GM23248 (cell line): ENCODE results near the gene ITIH5. TPM values are rescaled to one million over a fixed set of nuclear protein-coding genes. Genes with fewer than 3 reads are reported as not detected.
"Not testable (repeated sequence)": the region's sequence is repeated elsewhere in the genome, so short reads cannot be mapped to it uniquely, and the experiment has no call there.

Experiments
- DNase-seq: peaks from one replicate; pipeline ENCODE4 v3.0.0-alpha.2; 2015
- H2AFZ ChIP-seq: fragments of 200-600 bp; sonication (generic); 2 replicates; pipeline ENCODE4 v1.6.1; 2016; ENCODE audit warnings: antibody characterized with exemption
- H3F3A ChIP-seq: fragments of 200-600 bp; sonication (generic); 2 replicates; pipeline ENCODE4 v1.6.1; 2016; ENCODE audit warnings: mild to moderate bottlenecking, antibody characterized with exemption, mixed run types; ENCODE audit not compliant: insufficient read depth
- H3K27ac ChIP-seq: fragments of 200-600 bp; sonication (generic); 2 replicates; pipeline ENCODE4 v1.5.1; 2016; ENCODE audit warnings: mild to moderate bottlenecking
- H3K27me3 ChIP-seq: fragments of 200-600 bp; sonication (generic); replicated peaks from 2 replicates; pipeline ENCODE4 v1.6.1; 2016; ENCODE audit warnings: mild to moderate bottlenecking; ENCODE audit not compliant: insufficient read depth
- H3K36me3 ChIP-seq: fragments of 200-600 bp; sonication (generic); 2 replicates; pipeline ENCODE4 v1.6.1; 2016; ENCODE audit warnings: low read depth, mild to moderate bottlenecking
- H3K4me1 ChIP-seq: fragments of 200-600 bp; sonication (generic); 2 replicates; pipeline ENCODE4 v1.6.1; 2016; ENCODE audit warnings: mild to moderate bottlenecking; ENCODE audit not compliant: insufficient read depth
- H3K4me2 ChIP-seq: fragments of 200-600 bp; sonication (generic); one replicate; pipeline ENCODE4 v1.6.1; 2016; ENCODE audit warnings: mild to moderate bottlenecking; ENCODE audit not compliant: unreplicated experiment
- H3K4me3 ChIP-seq: fragments of 200-600 bp; sonication (generic); 2 replicates; pipeline ENCODE4 v1.5.1; 2016; ENCODE audit warnings: mild to moderate bottlenecking
- H3K79me2 ChIP-seq: fragments of 200-600 bp; sonication (generic); 2 replicates; pipeline ENCODE4 v1.6.1; 2016; ENCODE audit warnings: mild to moderate bottlenecking; ENCODE audit not compliant: insufficient read depth
- H3K9ac ChIP-seq: fragments of 200-600 bp; sonication (generic); 2 replicates; pipeline ENCODE4 v1.6.1; 2016; ENCODE audit warnings: mild to moderate bottlenecking
- H3K9me2 ChIP-seq: fragments of 200-600 bp; sonication (generic); 2 replicates; pipeline ENCODE4 v1.6.1; 2016; ENCODE audit warnings: mixed run types, mild to moderate bottlenecking, moderate library complexity; ENCODE audit not compliant: insufficient read depth
- H3K9me3 ChIP-seq: fragments of 200-600 bp; sonication (generic); one replicate; pipeline ENCODE4 v1.6.1; 2017; ENCODE audit warnings: low read depth
- H4K20me1 ChIP-seq: fragments of 200-600 bp; sonication (generic); 2 replicates; pipeline ENCODE4 v1.6.0; 2016; ENCODE audit not compliant: insufficient read depth
- EZH2 ChIP-seq: fragments of 200-600 bp; sonication (generic); IDR thresholded peaks from 2 replicates; pipeline ENCODE4 v1.6.1; 2018; ENCODE audit warnings: antibody characterized with exemption, mild to moderate bottlenecking; ENCODE audit not compliant: insufficient read depth, poor library complexity, severe bottlenecking
- EZH2phosphoT487 ChIP-seq: fragments of 200-600 bp; sonication (generic); IDR thresholded peaks from 2 replicates; pipeline ENCODE4 v1.6.1; 2018; ENCODE audit warnings: antibody characterized with exemption, moderate library complexity, mild to moderate bottlenecking, low read depth; ENCODE audit not compliant: insufficient read depth
- WGBS, 2 experiments: methylation state at CpG; one replicate each; pipeline ENCODE4 v1.1.6; 2015 to 2017; ENCODE audit warnings: low lambda C conversion rate in 2 of 2, low coverage in 1 of 2; ENCODE audit errors: missing lambda C conversion rate in 2 of 2; 5-methylcytosine and 5-hydroxymethylcytosine counted together
- in situ Hi-C: fragments of 300-500 bp; cut with MboI; formaldehyde crosslinking; loops from 2 replicates; pipeline ENCODE4 v1.15.0; 2020
- polyA plus RNA-seq: library from polyadenylated mRNA; unstranded; fragments of >200 nt; fragmentation: Nextera tagmentation; extraction: Ambion mirVana; gene quantifications from 2 replicates; pipeline ENCODE4 v1.2.1, GENCODE V29; 2016
- total RNA-seq: library from RNA; depleted of rRNA; stranded (reverse); fragments of >200 nt; shearing (Covaris generic); gene quantifications from 2 replicates; pipeline ENCODE4 v1.2.3, GENCODE V29; 2014

ITIH5 gene
- total and polyA plus RNA-seq, 2 experiments from 2014 or later = not detected

DNA sequence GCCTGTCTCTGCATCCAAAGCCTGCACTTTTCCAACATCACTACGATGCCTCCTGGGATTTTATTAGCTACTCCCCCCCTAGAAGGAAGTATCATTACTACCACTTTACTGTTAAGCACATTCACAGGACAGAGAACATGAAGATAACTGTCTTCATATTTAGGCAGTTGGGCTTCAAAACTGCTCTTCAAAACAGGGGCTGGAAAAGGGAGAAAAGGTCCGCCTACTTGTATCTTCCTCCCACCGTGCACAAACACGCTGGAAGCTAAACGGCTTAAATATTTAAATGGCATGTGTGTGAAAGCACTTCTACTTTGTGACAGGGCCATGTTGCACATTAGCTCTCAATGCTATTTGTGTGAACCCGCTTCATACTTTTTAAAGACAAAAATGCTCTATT is 999 bp downstream of the ITIH5 start:
- peaks cover 47% of the 10 kb centered on the region for H3K27me3 ChIP-seq
- no peaks in the 10 kb centered on the region for H3K9me2 ChIP-seq
- DNase-seq = peak; percentile 5
- H3K4me1 ChIP-seq = no peaks in the 10 kb centered on the region
- no peak overlapping the region for H3K9ac ChIP-seq
- no peaks in the 10 kb centered on the region for H3K9me3 ChIP-seq
- H3K4me3 ChIP-seq = no peak overlapping the region
- WGBS, 2 experiments = 3 to 8% methylated on average over 6 of the region's 6 CpGs
- H3K36me3 ChIP-seq = no peaks in the 10 kb centered on the region
- H3K4me2 ChIP-seq = no peak overlapping the region
- in situ Hi-C loops = no loop called here
- TF ChIP-seq EZH2phosphoT487 = no peak
- no peak for TF ChIP-seq EZH2
- H3K27ac ChIP-seq = no peak overlapping the region
- H4K20me1 ChIP-seq = no peaks in the 10 kb centered on the region
- H3K79me2 ChIP-seq = no peaks in the 10 kb centered on the region
- 0 out of 2 replicates have a peak overlapping the region, but pooled peaks have one; percentile 9 for H2AFZ ChIP-seq
- H3F3A ChIP-seq = no peaks in the 10 kb centered on the region

DNA sequence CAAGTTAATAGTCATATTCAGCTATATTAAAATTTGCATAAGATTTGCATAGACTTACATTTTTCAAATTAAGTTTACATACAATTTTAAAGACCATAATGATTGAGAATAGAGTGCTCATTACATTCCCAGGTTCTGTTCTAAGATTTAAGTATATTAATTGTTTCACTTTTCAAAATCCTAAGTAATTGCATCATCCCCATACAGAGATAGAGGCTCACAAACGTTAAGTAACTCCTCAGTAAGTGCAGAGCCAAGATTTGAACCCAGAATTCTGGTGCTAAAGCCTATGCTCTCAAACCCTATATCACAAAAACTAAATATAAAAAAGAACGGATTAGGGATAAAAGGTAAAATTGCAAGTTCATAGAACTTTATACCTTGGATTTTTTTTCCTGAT is 2.1 kb downstream of the ITIH5 start:
- no peaks in the 10 kb centered on the region for H3K9me3 ChIP-seq
- H4K20me1 ChIP-seq = no peaks in the 10 kb centered on the region
- H3K9me2 ChIP-seq = no peaks in the 10 kb centered on the region
- H3K36me3 ChIP-seq = no peaks in the 10 kb centered on the region
- no peaks in the 10 kb centered on the region for H3K4me1 ChIP-seq
- H3K4me3 ChIP-seq = no peak overlapping the region
- H3F3A ChIP-seq = no peaks in the 10 kb centered on the region
- no peak overlapping the region for H2AFZ ChIP-seq
- H3K27ac ChIP-seq = no peak overlapping the region
- no peak for DNase-seq
- peaks cover 39% of the 10 kb centered on the region for H3K27me3 ChIP-seq
- no peaks in the 10 kb centered on the region for H3K79me2 ChIP-seq
- TF ChIP-seq EZH2 = no peak
- no peak for TF ChIP-seq EZH2phosphoT487
- in situ Hi-C loops = no loop called here
- 49 to 50% methylated on average over 2 of the region's 2 CpGs for WGBS, 2 experiments
- no peak overlapping the region for H3K4me2 ChIP-seq
- no peak overlapping the region for H3K9ac ChIP-seq

DNA sequence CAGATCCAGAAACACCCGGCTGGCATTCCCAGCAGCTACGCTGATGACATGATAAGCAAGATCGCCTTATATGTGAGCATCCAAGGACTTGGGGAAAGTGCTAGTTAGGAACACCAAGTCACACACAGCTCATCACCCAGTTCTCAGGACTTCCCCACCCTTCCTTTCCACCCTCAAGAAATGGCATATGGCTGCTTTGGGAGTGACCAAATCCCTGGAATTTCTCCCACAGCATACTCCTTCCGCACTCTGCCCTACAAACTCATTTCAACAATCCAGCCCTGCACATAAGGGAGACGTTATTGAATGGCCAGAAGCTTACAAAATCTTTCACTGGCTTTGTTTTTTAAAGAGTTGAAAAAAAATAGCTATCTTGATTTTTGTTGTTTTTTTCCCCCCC is 4.2 kb downstream of the ITIH5 start:
- Histone ChIP-seq H3K4me1 (no peaks in the 10 kb centered on the region), H3K9me2 (no peaks in the 10 kb centered on the region), H3K9ac (no peak overlapping the region), H3K4me2 (no peak overlapping the region), H3K9me3 (no peaks in the 10 kb centered on the region), H4K20me1 (no peaks in the 10 kb centered on the region), H3K4me3 (no peak overlapping the region), H3K27me3 (peaks cover 35% of the 10 kb centered on the region), H3F3A (no peaks in the 10 kb centered on the region), H2AFZ (no peak overlapping the region), H3K36me3 (no peaks in the 10 kb centered on the region), H3K79me2 (no peaks in the 10 kb centered on the region), H3K27ac (no peak overlapping the region)
- TF ChIP-seq EZH2 = no peak
- no peak for TF ChIP-seq EZH2phosphoT487
- in situ Hi-C loops = no loop called here
- WGBS, 2 experiments = 14 to 20% methylated on average over 5 of the region's 5 CpGs
- DNase-seq = peak; percentile 8

DNA sequence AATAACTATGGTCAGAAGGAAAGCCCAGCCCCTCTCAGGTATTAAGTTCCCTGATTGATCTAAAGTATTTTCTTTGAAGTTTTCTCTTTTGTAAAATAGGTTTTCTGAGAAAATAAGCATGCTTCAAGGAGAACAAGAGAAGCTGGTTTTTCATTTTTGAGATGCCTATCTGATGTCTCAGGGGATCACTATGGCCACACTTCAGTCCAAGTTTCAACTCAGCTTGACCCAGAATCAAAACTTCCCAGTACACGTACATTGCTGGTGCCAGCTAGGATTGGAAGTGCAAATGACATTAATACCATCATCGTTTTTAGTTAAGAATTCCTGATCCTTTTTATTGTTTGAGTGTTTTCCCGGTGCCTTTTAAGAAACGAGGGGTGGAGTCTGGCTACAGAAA is 7.2 kb downstream of the ITIH5 start:
- in situ Hi-C loops = no loop called here
- Histone ChIP-seq H2AFZ (no peak overlapping the region), H3K9me2 (no peaks in the 10 kb centered on the region), H4K20me1 (no peaks in the 10 kb centered on the region), H3K79me2 (no peaks in the 10 kb centered on the region), H3K9ac (no peak overlapping the region), H3K36me3 (no peaks in the 10 kb centered on the region), H3K4me3 (no peak overlapping the region), H3K27ac (no peak overlapping the region), H3K9me3 (no peaks in the 10 kb centered on the region), H3K27me3 (peaks cover 19% of the 10 kb centered on the region; the same call in 1 of the 2 replicates), H3K4me1 (no peaks in the 10 kb centered on the region), H3F3A (no peaks in the 10 kb centered on the region), H3K4me2 (no peak overlapping the region)
- peak; percentile 16 for DNase-seq
- 1 to 3% methylated on average over 4 of the region's 4 CpGs for WGBS, 2 experiments
- TF ChIP-seq EZH2phosphoT487 (no peak), EZH2 (no peak)

DNA sequence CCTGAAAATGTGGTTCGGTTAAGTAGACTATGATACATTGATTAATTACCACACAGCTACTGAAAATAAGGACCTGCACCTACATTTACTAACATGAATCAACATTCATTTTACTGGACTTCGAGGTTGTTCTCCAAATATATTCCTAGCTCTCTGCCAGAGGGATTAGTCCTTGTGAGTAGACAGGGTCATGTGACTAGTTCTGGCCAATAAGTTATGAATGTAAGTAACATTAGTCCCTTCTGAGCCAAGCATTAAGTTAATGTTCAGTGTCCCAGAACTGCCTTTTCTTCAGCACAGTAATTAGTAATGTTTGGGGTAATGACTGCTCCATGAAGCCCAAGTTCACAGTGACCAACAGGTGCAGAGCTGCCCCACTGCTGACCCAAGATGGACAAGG is 9.2 kb downstream of the ITIH5 start:
- 4 to 5% methylated on average over 2 of the region's 2 CpGs for WGBS, 2 experiments
- in situ Hi-C loops = no loop called here
- no peak overlapping the region for H2AFZ ChIP-seq

DNA sequence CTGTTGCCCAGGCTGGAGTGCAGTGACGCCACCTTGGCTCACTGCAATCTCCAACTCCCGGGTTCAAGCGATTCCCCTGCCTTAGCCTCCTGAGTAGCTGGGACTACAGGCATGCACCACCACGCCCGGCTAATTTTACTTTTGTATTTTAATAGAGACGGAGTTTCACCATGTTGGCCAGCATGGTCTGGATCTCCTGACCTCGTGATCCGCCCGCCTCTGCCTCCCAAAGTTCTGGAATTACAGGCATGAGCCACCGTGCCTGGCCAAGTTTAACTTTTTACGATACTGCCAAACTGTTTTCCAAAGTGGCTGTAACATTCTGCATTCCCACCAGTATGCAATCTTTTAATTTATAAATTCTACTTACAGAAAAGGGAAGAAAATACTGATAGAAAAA is 9.7 kb downstream of the ITIH5 start:
- H3K9me2 ChIP-seq, H3K4me3 ChIP-seq, H4K20me1 ChIP-seq, H2AFZ ChIP-seq, H3K4me1 ChIP-seq, DNase-seq, H3K4me2 ChIP-seq, H3K9me3 ChIP-seq, H3K27ac ChIP-seq, in situ Hi-C loops, H3F3A ChIP-seq, H3K36me3 ChIP-seq, H3K79me2 ChIP-seq, H3K27me3 ChIP-seq, H3K9ac ChIP-seq: not testable (repeated sequence)
- WGBS, 2 experiments = 2 to 4% methylated on average over 11 of the region's 11 CpGs

More for the DNA sequence above, 9.2 kb downstream of the ITIH5 start:
- Histone ChIP-seq H4K20me1 (no peaks in the 10 kb centered on the region), H3K4me2 (no peak overlapping the region), H3K79me2 (no peaks in the 10 kb centered on the region), H3K9me3 (no peaks in the 10 kb centered on the region), H3K27ac (no peak overlapping the region), H3F3A (no peaks in the 10 kb centered on the region), H3K4me3 (no peak overlapping the region), H3K9ac (no peak overlapping the region), H3K27me3 (0 out of 2 replicates have a peak, but pooled peaks cover 5% of the 10 kb centered on the region), H3K4me1 (no peaks in the 10 kb centered on the region), H3K9me2 (no peaks in the 10 kb centered on the region), H3K36me3 (no peaks in the 10 kb centered on the region)
- DNase-seq = peak; percentile 13
- TF ChIP-seq EZH2phosphoT487 = no peak
- TF ChIP-seq EZH2 = no peak
